UCSD-AML1 (cell line): ENCODE measurements around the gene MIDN.

Experiments
- DNase-seq: peaks from one replicate; lab custom pipeline; 2025; ENCODE audit not compliant: unreplicated experiment; lab: John Stamatoyannopoulos, UW

Gene MIDN

DNA sequence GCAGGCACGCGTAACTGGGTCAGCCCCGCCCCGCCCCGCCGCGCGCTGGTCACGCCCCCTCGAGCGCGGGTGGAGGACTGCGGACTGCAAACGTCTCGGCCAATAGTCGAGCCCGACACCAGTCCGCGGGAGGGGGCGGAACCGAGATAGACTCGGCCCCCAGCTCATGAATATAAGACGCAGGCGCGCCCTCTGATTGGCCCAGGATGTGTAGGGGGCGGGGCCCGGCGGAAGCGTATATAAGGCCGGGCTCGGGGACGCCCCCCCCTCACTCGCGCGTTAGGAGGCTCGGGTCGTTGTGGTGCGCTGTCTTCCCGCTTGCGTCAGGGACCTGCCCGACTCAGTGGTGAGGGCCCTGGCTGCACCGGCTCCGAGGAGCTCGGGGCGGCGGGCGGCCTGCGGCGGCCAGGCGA is 20.7 kb downstream of the MIDN start, which contains the start of gene CIRBP:
Gene CIRBP, plus strand, starts transcription at position 268 of the 413 bp plus-strand sequence. CDS start 1,602 bp downstream, outside the sequence.
- DNase-seq = peak; percentile 99

DNA sequence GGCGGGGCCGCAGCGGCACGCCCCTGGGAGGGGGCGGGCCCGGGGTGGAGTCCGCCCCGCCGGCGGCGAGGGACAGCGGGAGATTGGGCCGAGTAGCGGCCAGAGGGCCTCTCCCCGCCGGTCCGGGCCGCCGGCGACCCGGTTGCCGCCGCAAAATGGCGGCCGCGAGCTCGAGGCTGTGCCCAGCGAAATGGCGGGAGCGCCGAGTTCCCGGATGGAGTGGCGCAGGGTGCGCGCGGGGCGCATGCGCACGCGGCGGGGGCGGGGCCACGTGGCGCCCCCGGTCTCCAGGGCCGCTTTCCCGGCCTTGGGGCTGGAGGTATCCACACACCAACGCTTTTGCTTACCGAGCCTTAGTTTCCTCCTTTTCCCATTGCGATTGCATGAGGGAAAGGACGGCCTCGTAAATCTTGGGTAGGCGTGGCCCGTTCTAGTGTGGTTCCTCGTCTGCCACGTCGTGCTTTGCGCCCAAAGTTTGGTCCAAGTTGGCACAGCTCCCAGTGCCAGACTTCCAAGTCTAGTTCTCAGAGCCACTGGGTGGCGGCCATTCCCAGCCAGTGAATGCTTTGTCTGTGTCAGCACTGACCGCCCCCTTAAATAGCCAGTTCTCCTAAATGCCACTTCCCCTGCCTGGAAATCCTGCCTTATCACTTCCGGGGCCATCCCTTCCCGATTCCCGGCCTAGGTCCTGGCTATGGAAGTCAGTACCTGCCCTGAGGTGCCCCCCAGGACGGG is 21.3 kb downstream of the MIDN start:
- DNase-seq = peak; percentile 85

DNA sequence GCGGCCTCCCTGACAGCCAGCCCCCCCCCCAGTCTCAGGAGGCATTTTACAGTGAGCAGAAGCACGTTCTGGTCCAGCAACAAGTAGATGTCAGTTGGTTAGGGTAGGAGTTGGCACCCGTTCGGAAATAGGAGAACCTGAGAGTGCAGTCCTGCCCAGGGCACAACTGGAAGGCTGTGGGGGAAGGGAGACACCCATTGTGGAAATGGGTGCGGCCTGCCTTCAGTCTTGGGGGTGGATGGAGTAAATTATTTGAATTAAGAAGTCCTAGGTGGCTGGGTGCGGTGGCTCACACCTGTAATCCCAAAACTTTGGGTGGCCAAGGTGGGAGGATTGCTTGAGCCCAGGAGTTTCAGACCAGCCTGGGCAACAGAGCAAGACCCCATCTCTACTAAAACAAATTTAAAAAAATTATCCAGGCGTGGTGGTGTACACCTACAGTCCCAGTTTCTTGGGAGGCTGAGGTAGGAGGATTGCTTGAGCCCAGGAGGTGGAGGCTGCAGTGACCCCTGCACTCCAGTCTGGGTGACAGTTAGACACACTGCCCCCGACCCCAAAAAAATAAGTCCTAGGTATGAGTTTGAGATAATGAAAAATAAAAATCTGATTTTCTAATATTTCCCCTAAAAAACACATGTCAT is 21.9 kb downstream of the MIDN start:
- no peak for DNase-seq

DNA sequence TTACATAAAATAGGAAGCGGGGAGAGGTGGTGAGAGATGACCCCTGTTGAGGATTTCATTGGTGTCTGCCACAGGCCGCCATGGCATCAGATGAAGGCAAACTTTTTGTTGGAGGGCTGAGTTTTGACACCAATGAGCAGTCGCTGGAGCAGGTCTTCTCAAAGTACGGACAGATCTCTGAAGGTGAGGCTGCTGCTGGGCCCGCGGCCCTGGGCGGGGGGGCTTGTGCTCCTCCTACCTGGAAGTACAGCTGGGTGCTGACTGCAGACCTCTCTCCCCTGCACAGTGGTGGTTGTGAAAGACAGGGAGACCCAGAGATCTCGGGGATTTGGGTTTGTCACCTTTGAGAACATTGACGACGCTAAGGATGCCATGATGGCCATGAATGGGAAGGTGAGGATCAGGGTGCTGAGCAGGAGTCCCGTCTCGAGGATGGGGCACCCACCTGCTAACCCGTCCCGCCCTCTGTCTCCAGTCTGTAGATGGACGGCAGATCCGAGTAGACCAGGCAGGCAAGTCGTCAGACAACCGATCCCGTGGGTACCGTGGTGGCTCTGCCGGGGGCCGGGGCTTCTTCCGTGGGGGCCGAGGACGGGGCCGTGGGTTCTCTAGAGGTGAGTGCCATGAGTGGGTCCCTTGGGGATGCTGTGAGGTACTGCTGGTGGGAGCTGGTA is 22.6 kb downstream of the MIDN start:
- DNase-seq = no peak

DNA sequence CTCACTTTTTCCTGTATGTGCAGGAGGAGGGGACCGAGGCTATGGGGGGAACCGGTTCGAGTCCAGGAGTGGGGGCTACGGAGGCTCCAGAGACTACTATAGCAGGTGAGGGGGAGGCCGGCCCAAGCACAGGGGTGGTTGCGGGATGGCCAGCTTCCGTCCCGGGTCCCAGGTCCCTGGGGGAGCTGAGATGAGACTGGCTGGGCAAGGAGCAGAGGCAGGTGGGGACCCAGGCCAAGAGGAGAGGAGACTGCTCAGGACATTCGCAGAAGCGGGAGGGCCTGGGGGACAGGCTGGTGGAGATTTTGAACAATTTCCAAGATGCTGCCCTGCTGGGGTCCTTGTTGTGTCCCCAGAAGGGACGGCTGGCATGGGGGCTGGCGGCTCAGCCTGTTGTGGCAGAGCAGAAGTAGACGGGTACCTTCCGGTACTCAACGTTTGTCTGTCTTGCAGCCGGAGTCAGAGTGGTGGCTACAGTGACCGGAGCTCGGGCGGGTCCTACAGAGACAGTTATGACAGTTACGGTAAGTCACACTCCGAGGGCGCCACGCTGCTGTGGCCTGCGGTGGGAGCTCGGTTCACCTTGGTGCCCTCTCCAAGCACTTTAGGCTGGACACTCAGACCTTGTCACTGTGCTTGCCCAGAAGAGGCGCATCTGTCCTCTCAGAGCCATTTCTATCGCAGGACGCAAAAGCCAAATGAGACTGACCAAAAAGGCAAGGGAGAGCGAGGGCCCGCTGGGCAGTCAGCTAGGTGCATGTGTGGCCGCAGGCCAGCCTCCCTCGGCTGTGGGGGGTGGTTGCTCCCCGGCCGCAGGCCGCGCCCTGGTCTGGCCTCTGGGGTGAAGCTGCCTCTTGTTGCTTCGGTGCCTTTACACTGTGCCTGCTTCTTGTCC is 23.4 kb downstream of the MIDN start:
- no peak for DNase-seq

DNA sequence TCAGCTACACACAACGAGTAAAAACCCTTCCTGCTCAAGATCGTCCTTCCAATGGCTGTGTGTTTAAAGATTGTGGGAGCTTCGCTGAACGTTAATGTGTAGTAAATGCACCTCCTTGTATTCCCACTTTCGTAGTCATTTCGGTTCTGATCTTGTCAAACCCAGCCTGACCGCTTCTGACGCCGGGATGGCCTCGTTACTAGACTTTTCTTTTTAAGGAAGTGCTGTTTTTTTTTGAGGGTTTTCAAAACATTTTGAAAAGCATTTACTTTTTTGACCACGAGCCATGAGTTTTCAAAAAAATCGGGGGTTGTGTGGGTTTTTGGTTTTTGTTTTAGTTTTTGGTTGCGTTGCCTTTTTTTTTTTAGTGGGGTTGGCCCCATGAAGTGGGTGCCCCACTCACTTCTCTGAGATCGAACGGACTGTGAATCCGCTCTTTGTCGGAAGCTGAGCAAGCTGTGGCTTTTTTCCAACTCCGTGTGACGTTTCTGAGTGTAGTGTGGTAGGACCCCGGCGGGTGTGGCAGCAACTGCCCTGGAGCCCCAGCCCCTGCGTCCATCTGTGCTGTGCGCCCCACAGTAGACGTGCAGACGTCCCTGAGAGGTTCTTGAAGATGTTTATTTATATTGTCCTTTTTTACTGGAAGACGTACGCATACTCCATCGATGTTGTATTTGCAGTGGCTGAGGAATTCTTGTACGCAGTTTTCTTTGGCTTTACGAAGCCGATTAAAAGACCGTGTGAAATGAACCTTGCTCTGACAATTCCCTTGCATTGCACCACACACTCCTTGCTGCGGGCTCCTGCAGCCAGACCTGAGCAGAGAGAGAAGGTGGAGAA is 24.3 kb downstream of the MIDN start:
- no peak for DNase-seq

DNA sequence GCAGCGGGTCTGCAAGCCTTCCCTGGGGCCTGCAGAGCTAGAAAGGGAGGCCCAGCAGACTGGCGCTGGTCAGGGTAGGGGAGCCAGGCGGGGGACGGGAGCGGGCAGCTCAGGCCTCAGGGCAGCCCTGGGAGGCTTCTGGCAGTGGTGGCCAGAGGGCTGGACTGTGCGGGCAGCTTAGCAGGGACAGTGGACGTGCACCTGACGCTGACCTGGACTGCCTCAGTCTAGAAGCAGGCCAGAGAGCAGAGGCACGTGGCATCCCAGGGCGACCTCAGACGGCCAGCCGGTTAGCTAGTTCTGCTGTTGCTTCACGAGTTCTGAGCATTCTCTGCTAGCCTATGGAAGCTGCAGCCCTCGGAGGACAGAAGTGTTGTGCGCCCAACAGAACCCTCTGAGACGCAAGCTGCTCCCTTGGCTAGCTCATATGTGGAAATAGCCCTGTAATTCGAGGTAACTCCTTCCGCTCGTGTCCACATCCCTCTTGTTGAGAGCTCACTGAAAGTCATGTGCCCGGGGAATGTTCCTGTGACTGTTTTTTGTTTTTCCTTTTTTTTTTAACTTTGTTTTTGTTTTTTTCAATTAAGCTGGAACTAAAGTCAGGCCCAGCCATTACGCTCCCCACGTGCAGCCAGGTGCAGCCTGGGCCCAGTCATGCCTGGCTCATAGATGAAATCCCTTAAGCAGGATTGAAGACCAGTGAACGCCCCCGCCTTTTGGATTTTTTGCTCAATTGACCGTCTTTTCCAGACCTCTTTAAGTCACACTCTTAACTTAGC is 25.1 kb downstream of the MIDN start:
- no peak for DNase-seq

DNA sequence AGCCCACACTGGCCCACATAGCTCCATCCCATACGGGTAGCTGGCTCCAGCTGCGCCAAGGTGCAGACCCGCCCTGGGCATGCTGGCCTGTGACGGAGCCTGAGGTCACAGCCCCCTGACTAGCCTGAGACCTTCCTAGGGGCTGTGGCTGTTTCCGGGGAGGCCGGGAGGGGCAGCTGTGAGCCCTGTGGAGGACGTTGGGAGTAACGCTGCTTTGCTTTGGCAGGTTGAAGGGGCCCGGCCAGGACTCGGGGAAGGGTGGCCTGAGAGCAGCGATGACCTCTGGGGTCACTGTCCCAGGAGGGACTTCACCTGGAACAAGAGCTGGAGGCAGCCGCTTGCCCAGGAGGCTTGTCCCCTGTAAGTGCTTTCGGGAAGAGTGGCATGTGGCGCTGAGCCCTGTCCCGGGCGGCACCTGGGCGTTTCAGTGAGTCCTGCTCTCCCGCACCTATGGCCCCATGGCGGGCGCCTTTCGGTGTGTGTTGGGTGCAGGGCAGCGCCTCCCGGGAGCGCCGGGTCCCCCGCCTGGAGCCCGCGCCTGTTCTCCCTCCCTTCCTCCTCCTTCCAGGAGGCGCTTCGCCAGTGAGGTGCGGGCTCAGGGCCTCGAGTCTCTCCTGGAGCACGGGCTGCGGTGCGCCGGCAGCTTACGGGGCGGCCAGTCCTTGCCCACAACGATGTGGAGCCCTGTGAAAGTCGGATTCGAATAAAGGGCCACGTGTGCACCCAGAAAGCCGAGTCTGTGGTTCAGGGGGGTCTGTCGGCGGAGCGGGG is 25.9 kb downstream of the MIDN start:
- no peak for DNase-seq

DNA sequence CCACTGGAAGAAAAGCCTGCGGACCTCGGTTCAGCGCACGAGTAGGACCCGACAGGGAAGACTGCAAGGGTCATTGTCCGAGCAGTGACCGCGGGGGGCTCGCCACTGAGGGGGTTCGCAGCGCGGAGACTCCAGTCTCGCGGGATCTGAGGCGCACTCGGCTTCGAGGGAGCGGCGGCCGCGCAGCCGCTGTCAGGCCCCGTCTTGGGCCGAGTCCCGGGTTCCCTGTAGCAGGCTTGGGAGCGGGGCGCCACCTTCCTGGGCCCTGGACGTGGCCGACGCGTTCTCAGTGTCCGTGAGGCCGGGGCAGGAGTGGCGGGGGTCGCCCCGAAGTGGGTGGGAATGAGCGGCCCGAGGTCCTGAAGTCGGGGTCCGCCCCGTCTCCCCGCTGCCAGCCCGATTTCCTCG is 26.5 kb downstream of the MIDN start:
- no peak for DNase-seq

DNA sequence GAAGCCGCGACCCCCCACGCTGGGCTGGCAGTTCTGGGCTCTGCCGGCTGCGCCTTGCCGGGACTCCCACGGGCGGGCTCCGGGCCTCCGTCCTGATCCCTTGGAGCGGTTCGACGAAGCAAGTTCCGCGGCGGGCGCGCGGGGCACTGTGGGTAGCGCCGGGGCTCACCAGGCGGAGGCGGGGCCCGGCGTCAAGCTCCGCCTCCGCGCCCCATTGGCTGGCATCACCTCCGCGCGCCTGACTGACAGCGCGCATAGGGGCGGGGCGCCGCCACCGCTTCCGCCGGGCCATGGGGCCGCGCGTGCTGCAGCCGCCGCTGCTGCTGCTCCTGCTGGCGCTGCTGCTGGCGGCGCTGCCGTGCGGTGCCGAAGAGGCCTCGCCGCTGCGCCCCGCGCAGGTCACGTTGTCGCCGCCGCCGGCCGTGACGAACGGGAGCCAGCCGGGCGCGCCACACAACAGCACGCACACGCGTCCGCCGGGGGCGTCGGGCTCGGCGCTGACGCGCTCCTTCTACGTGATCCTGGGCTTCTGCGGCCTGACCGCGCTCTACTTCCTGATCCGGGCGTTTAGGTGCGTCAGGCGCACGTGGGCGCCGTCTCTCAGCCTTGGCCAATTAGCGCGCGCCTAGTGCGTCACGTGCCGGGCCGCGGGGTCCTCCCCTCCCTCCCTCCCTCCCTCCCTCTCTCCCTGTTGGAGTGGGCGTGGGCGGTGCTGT is 27.0 kb downstream of the MIDN start, which contains the start of gene FAM174C:
Gene FAM174C, plus strand, starts transcription at position 271 of the 716 bp plus-strand sequence. Its CDS starts 20 bp downstream, at position 291.
- peak; percentile 96 for DNase-seq

DNA sequence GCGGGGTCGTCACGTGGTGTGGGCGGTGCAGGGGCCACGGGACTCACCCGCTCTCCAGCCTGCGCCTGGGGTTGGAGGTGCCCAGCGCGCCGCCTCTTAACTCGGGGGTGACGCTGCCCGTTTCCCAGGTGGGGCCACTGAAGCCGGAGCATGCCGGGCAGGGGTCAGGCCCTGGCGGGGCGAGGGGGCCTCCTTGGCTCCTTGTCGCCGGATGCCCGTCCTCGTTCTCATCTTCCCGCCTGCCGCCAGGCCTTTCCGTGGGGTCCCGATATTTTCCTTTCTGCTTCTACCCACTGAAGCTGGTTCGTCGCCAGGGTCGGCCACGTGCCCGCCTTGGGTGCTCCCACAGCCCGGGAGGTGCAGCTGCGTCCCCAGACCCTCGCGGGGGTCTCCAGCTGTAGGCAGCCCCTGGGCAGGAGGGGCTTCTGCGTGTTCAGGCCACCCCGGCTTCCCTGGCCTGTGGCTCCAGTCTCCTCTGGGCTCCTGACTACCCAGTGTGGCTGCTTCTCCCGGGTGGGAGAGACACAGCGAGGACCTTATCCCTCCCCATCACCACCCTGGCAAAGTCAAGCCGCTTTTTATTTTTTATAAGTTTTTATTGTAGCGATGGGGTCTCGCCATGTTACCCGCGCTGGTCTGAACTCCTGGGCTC is 27.7 kb downstream of the MIDN start:
- DNase-seq = no peak

DNA sequence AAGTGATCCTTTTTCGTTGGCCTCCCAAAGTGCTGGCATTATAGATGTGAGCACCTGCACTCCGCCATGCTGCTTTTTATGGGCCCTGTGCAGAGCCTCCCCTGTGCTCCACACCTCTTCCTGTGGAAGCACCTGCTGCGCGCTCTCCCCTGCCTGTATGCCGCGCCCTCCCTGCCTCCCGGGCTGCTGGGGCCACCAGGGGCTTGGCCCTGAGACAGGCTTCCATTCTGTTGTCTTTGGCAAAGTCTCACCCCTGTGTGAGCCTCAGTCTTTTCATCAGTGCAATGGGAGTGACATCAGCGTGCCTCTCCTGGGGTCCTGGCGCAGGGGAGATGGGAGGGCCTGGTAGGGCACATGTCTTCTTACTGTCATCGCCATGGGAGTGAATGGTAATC is 28.2 kb downstream of the MIDN start:
- DNase-seq = no peak

DNA sequence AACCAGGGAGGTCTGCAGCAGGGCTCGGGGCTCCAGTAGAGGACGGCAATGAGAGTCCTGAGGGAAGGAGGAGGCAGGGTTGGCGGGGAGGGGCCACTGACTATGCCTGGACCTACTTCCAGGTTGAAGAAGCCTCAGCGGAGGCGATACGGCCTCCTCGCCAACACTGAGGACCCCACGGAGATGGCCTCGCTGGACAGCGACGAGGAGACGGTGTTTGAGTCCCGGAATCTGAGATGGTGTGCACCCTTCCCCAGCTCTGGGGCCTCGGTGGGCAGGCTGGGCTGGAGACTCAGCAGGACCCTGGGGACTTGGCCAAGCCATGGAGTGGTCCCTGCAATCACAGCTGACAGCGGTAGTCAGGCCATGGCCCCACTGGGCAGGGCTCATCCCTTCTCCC is 28.7 kb downstream of the MIDN start:
- no peak for DNase-seq

DNA sequence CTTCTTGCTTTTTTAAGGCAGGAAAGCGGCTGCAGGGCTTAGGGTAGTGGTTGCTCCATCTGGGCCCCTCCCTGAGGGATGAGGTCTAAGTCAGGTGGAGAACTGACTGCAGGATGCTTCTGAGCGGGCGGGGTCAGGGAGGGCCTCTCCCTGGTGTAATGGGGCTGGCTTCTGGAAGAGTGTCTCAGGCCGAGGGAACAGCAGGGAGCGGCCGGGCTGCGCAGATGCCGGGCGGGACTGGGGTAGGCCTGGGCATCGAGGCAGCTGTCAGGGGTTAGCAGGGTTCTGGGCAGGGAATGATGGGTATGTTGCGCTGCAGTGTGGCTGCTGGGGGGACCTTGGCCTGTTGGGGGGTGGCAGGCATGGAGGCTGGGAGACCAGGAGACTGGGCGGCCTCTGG is 29.7 kb downstream of the MIDN start:
- no peak for DNase-seq

DNA sequence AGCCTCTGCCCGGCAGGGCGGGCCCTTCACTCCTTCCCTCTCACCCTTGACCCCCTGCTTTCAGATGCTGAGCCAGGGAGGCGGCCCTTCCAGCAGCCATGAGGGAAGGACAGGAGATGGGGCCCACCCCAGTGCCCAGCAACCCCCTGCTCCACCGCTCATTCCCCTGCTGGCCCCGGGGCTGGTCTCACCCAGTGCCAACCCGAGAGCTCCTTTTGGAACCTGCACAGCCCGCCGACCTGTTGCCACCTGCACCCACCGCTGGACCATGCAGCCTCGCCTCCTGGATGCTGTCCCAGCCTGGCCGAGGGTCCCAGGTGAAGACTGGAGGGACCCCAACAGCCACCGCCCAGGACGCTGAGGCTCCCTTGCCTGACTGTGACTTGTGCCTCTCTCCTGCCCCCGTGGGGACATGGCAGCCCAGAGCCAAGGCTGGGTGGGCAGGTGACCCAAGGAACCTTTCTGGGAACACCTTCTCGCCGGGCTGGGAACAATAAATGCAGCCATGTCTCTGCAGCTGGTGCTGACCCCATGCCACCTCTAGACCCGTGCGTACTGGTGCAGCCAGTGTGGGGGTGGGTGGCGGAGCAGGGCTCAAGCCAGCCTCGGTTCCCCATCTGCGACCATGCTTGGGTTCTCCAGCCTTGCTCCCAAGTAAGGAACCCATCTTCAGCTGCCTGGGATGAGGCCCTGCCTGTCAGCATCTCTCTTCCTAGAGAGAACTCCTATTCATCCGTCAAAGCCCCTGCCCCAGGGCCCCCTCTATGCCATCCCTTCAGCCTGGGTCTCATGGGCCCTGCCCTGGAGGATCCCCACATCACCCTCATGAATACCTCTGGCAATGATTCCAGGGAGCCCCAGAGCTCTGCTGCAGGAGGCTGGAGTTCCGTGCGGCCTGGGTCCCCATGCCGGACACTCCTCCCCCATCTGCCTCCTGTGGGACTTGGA is 30.6 kb downstream of the MIDN start:
- DNase-seq = no peak

DNA sequence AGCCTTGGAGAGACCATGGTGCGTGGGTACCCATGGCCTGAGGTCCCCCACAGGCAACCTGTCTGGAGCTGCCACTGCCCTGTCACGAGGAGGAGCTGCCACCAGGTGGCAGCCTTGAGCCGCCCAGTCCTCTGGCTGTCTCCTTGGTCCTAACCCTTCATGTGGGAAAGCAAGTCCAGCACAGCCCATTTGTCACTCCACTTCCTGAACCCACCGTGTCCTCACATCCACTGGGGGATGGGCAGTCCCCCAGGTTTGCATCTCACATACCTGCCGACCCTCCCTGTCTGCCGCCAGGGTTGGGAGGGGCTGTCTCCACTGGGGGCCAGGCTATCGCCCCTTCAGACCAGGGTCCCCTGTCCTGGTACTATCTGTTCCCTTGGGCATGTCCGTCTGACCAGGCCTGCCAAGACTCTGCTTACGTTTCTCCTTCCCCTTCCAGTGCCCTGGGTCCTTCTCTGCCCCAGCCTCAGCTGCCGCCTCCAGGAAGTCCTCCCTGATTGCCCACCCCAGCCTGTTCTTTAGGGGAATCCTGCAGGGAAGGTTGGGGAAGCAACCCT is 31.5 kb downstream of the MIDN start:
- peak; percentile 85 for DNase-seq
